Parietal lobe (tissue), 1 donor: ENCODE data around the gene ZSWIM3. TPM values are rescaled to one million over a fixed set of nuclear protein-coding genes. Genes with fewer than 3 reads are reported as not detected.

Experiments used
- total RNA-seq: library from RNA; depleted of rRNA; stranded (reverse); fragments of >200 nt; gene quantifications from one replicate; pipeline ENCODE4 v1.2.3, GENCODE V29; 2014

Gene ZSWIM3
- 14.4 TPM for total RNA-seq

DNA sequence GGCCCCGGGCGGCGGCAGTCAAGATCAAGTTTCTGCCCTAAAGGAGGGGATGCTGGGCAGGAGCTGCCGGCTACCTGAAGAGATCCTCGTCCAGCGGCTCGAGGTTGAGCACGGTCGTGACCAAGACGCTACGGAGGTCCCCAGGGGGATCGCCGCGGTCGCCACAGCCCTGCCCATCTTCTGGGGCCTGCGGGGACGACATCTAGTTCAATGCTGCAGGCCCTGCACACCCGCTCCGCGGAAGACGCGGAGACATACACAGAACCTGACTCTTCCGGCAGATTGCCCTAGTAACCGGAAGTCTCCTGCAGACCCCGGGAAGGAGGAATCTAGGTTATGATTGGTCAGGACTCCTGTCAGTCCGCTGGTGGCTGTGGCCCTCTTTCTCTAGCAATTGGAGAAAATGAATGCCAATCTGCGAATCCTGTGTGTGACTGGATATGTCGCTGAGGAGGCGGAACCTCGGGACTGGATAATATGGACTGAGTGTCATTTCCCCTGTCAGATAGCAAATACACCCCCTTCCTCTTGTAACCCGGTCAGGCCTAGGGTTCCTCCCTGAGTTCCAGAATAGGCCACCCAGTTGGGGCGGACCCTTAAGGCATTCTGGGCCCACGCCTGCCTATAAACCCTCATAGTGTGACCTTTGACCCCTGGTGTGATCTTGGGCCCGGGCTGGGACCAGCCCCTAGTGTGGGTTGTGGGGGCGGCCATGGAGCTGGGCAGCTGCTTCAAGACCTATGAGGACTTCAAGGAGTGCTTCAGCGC is at the start of gene ZSWIM3, which contains the start of gene ACOT8:
TSS of gene ZSWIM3 (plus strand) at position 501 of the 768 bp plus-strand sequence. CDS start at position 713, 212 bp downstream.
TSS of gene ACOT8 (minus strand) at position 279 of the 768 bp plus-strand sequence. CDS start at position 202, 77 bp downstream.

GRCh38 chr20:45812157-45813005 is 45.0 kb upstream of the ZSWIM3 start, which contains the start of gene UBE2C:
Gene UBE2C (plus strand): TSS chr20:45812644. CDS start chr20:45812696, 52 bp downstream.

GRCh38 chr20:45827030-45827652 is 30.3 kb upstream of the ZSWIM3 start, which contains the start of gene TNNC2:
Gene TNNC2 (minus strand): TSS chr20:45827312. CDS start chr20:45827248, 64 bp downstream.

DNA sequence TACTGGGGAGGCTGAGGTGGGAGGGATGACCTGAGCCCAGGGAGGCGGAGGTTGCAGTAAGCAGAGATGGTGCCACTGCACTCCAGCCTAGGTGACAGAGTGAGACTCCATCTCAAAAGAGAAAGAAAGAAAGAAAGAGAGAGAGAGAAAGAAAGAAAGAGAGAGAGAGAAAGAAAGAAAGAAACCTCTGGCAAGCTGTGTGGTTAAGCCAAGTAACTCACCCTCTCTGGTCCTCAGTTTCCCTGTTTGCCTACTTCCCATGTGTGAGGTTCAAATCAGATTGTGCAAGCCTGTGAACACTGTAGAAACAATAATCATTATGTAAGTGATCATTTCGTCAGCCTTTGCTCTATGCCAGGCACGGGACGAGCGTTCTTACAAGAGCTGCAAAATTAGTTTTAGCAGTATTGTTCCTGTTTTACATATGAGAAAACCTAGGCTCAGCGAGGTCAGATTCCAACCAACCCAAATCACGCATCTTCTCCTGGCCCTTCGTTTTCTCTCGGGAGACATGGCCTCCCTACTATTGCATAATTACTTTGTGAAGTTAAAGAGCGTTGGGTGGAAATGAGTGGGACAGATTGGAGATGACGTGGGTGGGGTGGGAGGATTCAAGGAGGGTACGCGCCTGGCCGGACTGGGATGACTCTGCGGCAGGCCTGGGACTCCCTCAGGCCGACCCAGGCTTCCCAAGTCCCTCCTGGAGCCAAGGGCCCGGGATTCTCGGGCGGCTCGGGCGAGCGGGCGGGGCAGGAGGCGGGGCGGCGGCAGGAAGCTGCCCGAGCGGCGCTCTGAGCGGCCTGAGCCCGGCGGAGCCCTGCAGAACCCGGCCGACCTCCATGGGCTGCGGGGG is 24.2 kb upstream of the ZSWIM3 start, which contains the start of gene SNX21:
TSS of gene SNX21 (plus strand) at position 770 of the 853 bp plus-strand sequence. CDS start 121 bp downstream, outside the sequence.

DNA sequence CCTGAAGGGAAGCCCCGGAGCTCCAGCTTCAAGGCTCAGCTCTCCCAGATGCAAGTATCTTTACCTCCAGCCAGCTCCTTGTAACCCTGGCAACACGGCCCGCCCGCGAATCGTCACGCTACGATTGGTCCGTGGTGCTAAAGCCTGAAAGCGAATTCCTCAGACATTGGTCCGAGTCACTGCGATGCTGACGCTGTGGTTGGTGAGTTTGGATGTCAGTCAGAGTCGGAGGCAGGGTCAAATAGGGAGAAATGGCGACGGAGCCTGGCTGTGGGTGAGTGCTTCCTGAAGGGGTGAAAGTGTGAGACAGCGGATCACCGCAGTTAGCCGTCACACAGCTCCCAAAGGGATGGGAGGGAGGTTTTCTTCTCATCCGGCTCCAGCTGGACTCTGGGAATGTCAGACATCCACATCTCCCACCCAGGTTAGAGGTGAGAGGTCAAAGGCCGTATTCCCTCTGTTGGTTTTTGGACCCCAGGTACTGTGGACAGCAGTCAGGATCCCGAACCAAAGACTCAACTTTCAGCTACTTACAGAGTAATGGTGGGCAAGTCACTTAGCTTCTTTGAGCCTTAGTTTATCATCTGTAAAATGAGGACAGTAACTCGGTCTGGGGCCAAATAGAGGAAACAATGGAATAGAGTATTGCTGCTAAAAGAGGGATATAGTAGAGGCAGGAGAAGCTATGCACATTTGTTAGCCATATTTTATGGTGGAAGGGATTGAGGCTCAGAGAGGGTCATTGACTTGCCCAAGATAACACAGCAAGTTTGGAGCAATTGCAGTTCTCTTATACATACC is 23.8 kb downstream of the ZSWIM3 start, which contains the start of gene ZSWIM1:
TSS of gene ZSWIM1 (plus strand) at position 240 of the 801 bp plus-strand sequence. CDS start 1,366 bp downstream, outside the sequence.

GRCh38 chr20:45887346-45887715 is 29.9 kb downstream of the ZSWIM3 start, which contains the start of gene SPATA25:
Gene SPATA25 (minus strand): TSS chr20:45887622. CDS start chr20:45887590, 32 bp downstream.

GRCh38 chr20:45890985-45891983 is 33.9 kb downstream of the ZSWIM3 start, which contains the start of the genes CTSA and NEURL2:
Gene CTSA (plus strand): TSS chr20:45891335. CDS start chr20:45891569, 234 bp downstream.
Gene NEURL2 (minus strand): TSS chr20:45891208. CDS start chr20:45890991, 217 bp downstream.

DNA sequence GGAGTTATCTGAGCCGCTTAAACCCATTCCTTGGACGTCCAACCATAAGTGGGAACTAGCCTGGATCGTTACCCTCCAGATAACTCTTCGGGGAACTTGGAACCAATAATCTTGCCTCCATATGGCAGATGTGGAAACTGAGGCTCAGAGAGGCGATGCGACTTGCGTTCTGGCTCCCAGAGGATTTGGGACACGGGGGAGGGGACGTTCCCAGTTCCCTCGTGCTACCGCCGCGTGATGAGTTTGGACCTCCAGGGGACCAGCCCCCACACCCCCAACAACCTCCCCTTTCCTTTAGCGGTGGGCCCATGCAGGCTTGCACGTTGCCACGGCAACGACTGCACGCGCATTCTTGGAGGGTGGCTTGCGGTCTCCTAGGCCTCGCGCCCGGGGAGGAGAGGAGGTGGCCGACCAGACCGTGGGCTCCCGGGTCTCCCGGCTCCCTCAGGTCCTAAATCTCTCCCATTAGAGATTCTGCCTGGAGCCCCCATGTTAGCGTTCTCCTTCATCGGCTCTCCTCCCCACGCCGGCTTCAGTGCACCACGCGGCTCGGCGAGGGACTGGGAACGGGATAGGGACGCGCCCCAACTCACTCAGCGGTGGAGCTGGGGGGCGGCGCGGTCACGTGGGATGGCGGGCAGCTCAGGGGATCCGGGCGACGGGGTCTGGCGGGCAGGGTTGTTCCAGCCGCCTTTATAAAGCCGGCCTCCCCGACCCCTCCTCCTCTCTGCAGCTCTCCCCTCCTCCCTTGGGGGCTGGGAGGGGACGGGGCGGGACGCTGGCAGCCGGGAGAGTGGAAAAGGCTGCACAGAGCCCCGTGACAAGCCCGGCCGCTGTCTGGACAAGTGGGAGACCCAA is 54.3 kb downstream of the ZSWIM3 start, which contains the start of gene PLTP:
TSS of gene PLTP (minus strand) at position 670 of the 858 bp plus-strand sequence. CDS start 703 bp downstream, outside the sequence.

Other genes with a start within 250 kb of the ZSWIM3 start
- not detected for gene WFDC10A, start 227.9 kb upstream of the ZSWIM3 start, total RNA-seq
- gene WFDC9, start 226.3 kb upstream of the ZSWIM3 start, total RNA-seq, result not detected
- not detected for gene WFDC11, start 187.4 kb upstream of the ZSWIM3 start, total RNA-seq
- gene WFDC13, start 155.6 kb upstream of the ZSWIM3 start, total RNA-seq, result not detected
- not detected for gene WFDC10B, start 152.6 kb upstream of the ZSWIM3 start, total RNA-seq
- not detected for gene SPINT4, start 135.3 kb upstream of the ZSWIM3 start, total RNA-seq
- not detected for gene WFDC3, start 65.7 kb upstream of the ZSWIM3 start, total RNA-seq
- 10.0 TPM for gene DNTTIP1, start 65.7 kb upstream of the ZSWIM3 start, total RNA-seq
- gene UBE2C, start 45.0 kb upstream of the ZSWIM3 start, total RNA-seq, result 10.6 TPM
- gene TNNC2, start 30.3 kb upstream of the ZSWIM3 start, total RNA-seq, result not detected
- gene SNX21, start 23.8 kb upstream of the ZSWIM3 start, total RNA-seq, result 21.3 TPM
- 33.2 TPM for gene ACOT8, start 222 bp upstream of the ZSWIM3 start, total RNA-seq
- gene ZSWIM1, start 23.6 kb downstream of the ZSWIM3 start, total RNA-seq, result 7.8 TPM
- gene SPATA25, start 30.0 kb downstream of the ZSWIM3 start, total RNA-seq, result 4.4 TPM
- gene NEURL2, start 33.6 kb downstream of the ZSWIM3 start, total RNA-seq, result 6.9 TPM
- 21.9 TPM for gene CTSA, start 33.7 kb downstream of the ZSWIM3 start, total RNA-seq
- 13.5 TPM for gene PLTP, start 54.5 kb downstream of the ZSWIM3 start, total RNA-seq
- 23.8 TPM for gene PCIF1, start 77.1 kb downstream of the ZSWIM3 start, total RNA-seq
- 31.0 TPM for gene ZNF335, start 114.6 kb downstream of the ZSWIM3 start, total RNA-seq
- gene MMP9, start 151.3 kb downstream of the ZSWIM3 start, total RNA-seq, result not detected
- gene SLC12A5, start 171.6 kb downstream of the ZSWIM3 start, total RNA-seq, result 33.8 TPM
- 28.2 TPM for gene NCOA5, start 232.3 kb downstream of the ZSWIM3 start, total RNA-seq